ENCODE data around the gene XPNPEP1.

XPNPEP1 gene

GRCh38 chr10:109846832-109847231 lies 76.5 kb downstream of the XPNPEP1 start:
- Mint-ChIP-seq H3K9me3 (no peaks in the 10 kb centered on the region), H3K4me3 (no peak overlapping the region), H3K27ac (no peak overlapping the region), H3K4me1 (peaks cover 5% of the 10 kb centered on the region), H3K27me3 (peaks cover 10% of the 10 kb centered on the region)
- ATAC-seq (no peak), DNase-seq (no peak)

GRCh38 chr10:109845308-109845707 lies 78.0 kb downstream of the XPNPEP1 start:
- H3K9me3 Mint-ChIP-seq = no peaks in the 10 kb centered on the region
- no peak overlapping the region for H3K27ac Mint-ChIP-seq
- H3K27me3 Mint-ChIP-seq = peaks cover 10% of the 10 kb centered on the region
- DNase-seq = no peak
- no peak for ATAC-seq
- no peak overlapping the region for H3K4me3 Mint-ChIP-seq
- H3K4me1 Mint-ChIP-seq = no peaks in the 10 kb centered on the region

GRCh38 chr10:109838592-109839244 lies 84.6 kb downstream of the XPNPEP1 start:
- no peak for DNase-seq
- Mint-ChIP-seq H3K9me3 (no peaks in the 10 kb centered on the region), H3K27ac (no peak overlapping the region), H3K27me3 (peaks cover 5% of the 10 kb centered on the region), H3K4me1 (no peaks in the 10 kb centered on the region), H3K4me3 (no peak overlapping the region)
- ATAC-seq = no peak

GRCh38 chr10:109837384-109837783 lies 85.9 kb downstream of the XPNPEP1 start:
- Mint-ChIP-seq H3K9me3 (peaks cover 0 to 1% of the 10 kb centered on the region in 2 donors), H3K27me3 (peaks cover 7% of the 10 kb centered on the region), H3K4me1 (no peaks in the 10 kb centered on the region), H3K4me3 (no peak overlapping the region), H3K27ac (no peak overlapping the region)
- ATAC-seq (no peak), DNase-seq (no peak)

GRCh38 chr10:109835257-109835656 lies 88.1 kb downstream of the XPNPEP1 start:
- Mint-ChIP-seq H3K27ac (no peak overlapping the region), H3K27me3 (peaks cover 7% of the 10 kb centered on the region), H3K4me3 (no peak overlapping the region), H3K4me1 (no peaks in the 10 kb centered on the region), H3K9me3 (peaks cover 0 to 8% of the 10 kb centered on the region in 2 donors)
- no peak for DNase-seq
- ATAC-seq = no peak

GRCh38 chr10:109831846-109832245 lies 91.5 kb downstream of the XPNPEP1 start:
- Mint-ChIP-seq H3K4me3 (no peak overlapping the region), H3K9me3 (peaks cover 0 to 8% of the 10 kb centered on the region in 2 donors), H3K4me1 (no peaks in the 10 kb centered on the region), H3K27me3 (peaks cover 7% of the 10 kb centered on the region), H3K27ac (no peak overlapping the region)
- no peak for ATAC-seq
- DNase-seq = no peak

- DNase-seq (no peak), ATAC-seq (no peak)
- H3K4me1 Mint-ChIP-seq = no peaks in the 10 kb centered on the region
- H3K27ac Mint-ChIP-seq = no peak overlapping the region
- no peak overlapping the region for H3K4me3 Mint-ChIP-seq
- peaks cover 34% of the 10 kb centered on the region for H3K27me3 Mint-ChIP-seq
- no peaks in the 10 kb centered on the region for H3K9me3 Mint-ChIP-seq
Measured at GRCh38 chr10:109824206-109824605, 99.1 kb downstream of the XPNPEP1 start.

GRCh38 chr10:109823196-109823595 lies 100.1 kb downstream of the XPNPEP1 start:
- H3K4me1 Mint-ChIP-seq = no peaks in the 10 kb centered on the region

GRCh38 chr10:109821672-109822071 lies 101.6 kb downstream of the XPNPEP1 start:
- Mint-ChIP-seq H3K27me3 (peaks cover 34% of the 10 kb centered on the region), H3K4me3 (no peak overlapping the region), H3K9me3 (no peaks in the 10 kb centered on the region), H3K4me1 (no peaks in the 10 kb centered on the region), H3K27ac (no peak overlapping the region)
- ATAC-seq (no peak), DNase-seq (no peak)

More at GRCh38 chr10:109823196-109823595, 100.1 kb downstream of the XPNPEP1 start:
- Mint-ChIP-seq H3K9me3 (no peaks in the 10 kb centered on the region), H3K4me3 (no peak overlapping the region), H3K27me3 (peaks cover 34% of the 10 kb centered on the region), H3K27ac (no peak overlapping the region)
- ATAC-seq (no peak), DNase-seq (no peak)

GRCh38 chr10:109820620-109821405 lies 102.5 kb downstream of the XPNPEP1 start:
- DNase-seq = no peak
- ATAC-seq = no peak
- Mint-ChIP-seq H3K27ac (peak overlapping the region in 1 of 2 donors; percentile 42), H3K27me3 (peaks cover 34% of the 10 kb centered on the region), H3K4me1 (no peaks in the 10 kb centered on the region), H3K4me3 (no peak overlapping the region), H3K9me3 (no peaks in the 10 kb centered on the region)

- ATAC-seq (no peak), DNase-seq (no peak)
- Mint-ChIP-seq H3K9me3 (no peaks in the 10 kb centered on the region), H3K27ac (no peak overlapping the region), H3K27me3 (peaks cover 34% of the 10 kb centered on the region), H3K4me3 (no peak overlapping the region), H3K4me1 (no peaks in the 10 kb centered on the region)
Measured at GRCh38 chr10:109819807-109820206, 103.5 kb downstream of the XPNPEP1 start.
